Heart left ventricle (tissue), 16 donors: ENCODE data around the gene POGZ. TPM values are rescaled to one million over a fixed set of nuclear protein-coding genes. Genes with fewer than 3 reads are reported as not detected.

ENCODE experiments used
- ATAC-seq, 4 donors: fragments of 200-7000 bp; cut with Tn5 transposase; one replicate each; pipeline ENCODE4 v1.9.1; 2020 to 2022; ENCODE audit warnings: moderate library complexity in 4 of 4, mild to moderate bottlenecking in 3 of 4, moderate number of reproducible peaks in 1 of 4
- DNase-seq, 5 donors: peaks; one replicate each; pipeline ENCODE4 v3.0.0-alpha.2; 2020
- H3K27ac ChIP-seq, 12 donors: fragments of 200-600 bp; sonication (generic) in 4 of 12; one replicate each; pipeline versions ENCODE4 v1.5.0 to v1.8.0; 2016 to 2022; ENCODE audit warnings: mild to moderate bottlenecking in 2 of 12
- H3K27me3 ChIP-seq, 9 donors: fragments of 200-600 bp; sonication (generic) in 2 of 9; one replicate each; pipeline versions ENCODE4 v1.5.1 to v1.8.0; 2016 to 2022; ENCODE audit warnings: mild to moderate bottlenecking in 3 of 9
- H3K36me3 ChIP-seq, 9 donors: fragments of 200-600 bp; sonication (generic) in 2 of 9; one replicate each; pipeline versions ENCODE4 v1.5.0 to v1.8.0; 2018 to 2022; ENCODE audit warnings: mild to moderate bottlenecking in 2 of 9
- H3K4me1 ChIP-seq, 12 donors: fragments of 200-600 bp; sonication (generic) in 4 of 12; one replicate each; pipeline versions ENCODE4 v1.5.0 to v1.8.0; 2016 to 2022; ENCODE audit warnings: mild to moderate bottlenecking in 3 of 12
- H3K4me3 ChIP-seq, 12 donors: fragments of 200-600 bp; sonication (generic) in 4 of 12; one replicate each; pipeline versions ENCODE4 v1.5.0 to v1.8.0; 2017 to 2022; ENCODE audit warnings: mild to moderate bottlenecking in 9 of 12, moderate library complexity in 4 of 12
- H3K9me3 ChIP-seq, 12 donors: fragments of 200-600 bp; sonication (generic) in 4 of 12; one replicate each; pipeline versions ENCODE4 v1.5.0 to v1.8.0; 2016 to 2022; ENCODE audit warnings: mild to moderate bottlenecking in 1 of 12
- CTCF ChIP-seq, 12 donors: fragments of 200-600 bp; sonication (generic) in 4 of 12; IDR thresholded peaks; one replicate each; pipeline versions ENCODE4 v1.5.0 to v1.8.0; 2018 to 2022; ENCODE audit warnings: antibody characterized with exemption in 12 of 12, mild to moderate bottlenecking in 5 of 12
- POLR2A ChIP-seq, 2 donors: fragments of 450-650 bp; IDR thresholded peaks; one replicate each; pipeline ENCODE4 v1.6.1; 2017; ENCODE audit warnings: antibody characterized with exemption in 2 of 2, mild to moderate bottlenecking in 2 of 2, moderate library complexity in 2 of 2
- WGBS, 4 donors: extraction: QIAGEN DNeasy Blood & Tissue Kit in 2 of 4; methylation state at CpG; one replicate each; pipeline versions ENCODE4 v1.1.5 to v1.1.7; 2013 to 2018; 5-methylcytosine and 5-hydroxymethylcytosine counted together
- intact Hi-C, 10 donors: fragments of 100-400 bp; cut with DNase I; formaldehyde crosslinking; loops; one replicate each; pipeline versions ENCODE4 v1.11.1 to v1.14.2; 2022
- polyA plus RNA-seq, 2 donors: library from polyadenylated mRNA; stranded (reverse); fragments of 200-250 nt; gene quantifications; one replicate each; pipeline ENCODE4 v1.2.3, GENCODE V29; 2013
- total RNA-seq, 9 donors: library from RNA; depleted of rRNA in 2 of 9; stranded (reverse); fragments of >200 nt in 2 of 9; fragmentation: NEBNext Ultra II Directional in 3 of 9; extraction: Animal tissue kit (Norgen Biotek cat#: 25700) in 3 of 9; gene quantifications; one replicate each; pipeline versions ENCODE4 v1.1.0 to v1.2.4, GENCODE V29; 2016 to 2023
- donor health status: ischemic (EF 13 %, LVEDD 7.1; RV severe dilation, severe dysfunction).
- donor health status: healthy with polysubstance abuse.
- donor health status: DM: no; HTN: yes; CAD: no.
- donor health status: DM: no; HTN: no; CAD: no.
- donor health status: ischemic (EF 25% LVEDD 6.9; RV normal size, moderate dysfunction).
- donor health status: ischemic (EF 25% LVEDD 5.7; RV mildly dilated, moderate dysfunction).
- donor health status: healthy.
- donor health status: DM: yes; HTN: yes; CAD: no.
- donor health status: ischemic (EF 35%, LVEDD 5.7; RV mildly dilated, moderate dysfunction).
- donor health status: nonischemic (EF 11% LVEDD 7.7; RV severe dilation, severe dysfunction).
- donor health status: DM: yes; HTN: yes; CAD: no.
- donor health status: PGD.
- donor health status: ischemic (EF 29% LVEDD 5.4; RV normal size, mild dysfunction).
- donor health status: nonischemic (EF 23%, LVEDD 6.1; RV moderate dilation, normal function).

POGZ gene
- total and polyA plus RNA-seq, 11 donors = 11.4 to 64.3 (median 35.2) TPM

GRCh38 chr1:151485685-151486255 is 26.5 kb upstream of the POGZ start:
- no peak for ATAC-seq
- no peaks in the 10 kb centered on the region for H3K27me3 ChIP-seq
- TF ChIP-seq CTCF (IDR thresholded peaks at IDR 0.05) (no peak), POLR2A (IDR thresholded peaks at IDR 0.05) (no peak)
- H3K27ac ChIP-seq = no peak overlapping the region
- DNase-seq = no peak
- no peaks in the 10 kb centered on the region for H3K36me3 ChIP-seq
- H3K4me1 ChIP-seq = no peaks in the 10 kb centered on the region
- intact Hi-C loops = no loop called here
- no peak overlapping the region for H3K4me3 ChIP-seq
- 47 to 59% (median 55%) methylated on average over 5 of the region's 5 CpGs for WGBS, 4 donors
- peaks cover 0 to 12% (median 2%) of the 10 kb centered on the region in 12 donors for H3K9me3 ChIP-seq

DNA sequence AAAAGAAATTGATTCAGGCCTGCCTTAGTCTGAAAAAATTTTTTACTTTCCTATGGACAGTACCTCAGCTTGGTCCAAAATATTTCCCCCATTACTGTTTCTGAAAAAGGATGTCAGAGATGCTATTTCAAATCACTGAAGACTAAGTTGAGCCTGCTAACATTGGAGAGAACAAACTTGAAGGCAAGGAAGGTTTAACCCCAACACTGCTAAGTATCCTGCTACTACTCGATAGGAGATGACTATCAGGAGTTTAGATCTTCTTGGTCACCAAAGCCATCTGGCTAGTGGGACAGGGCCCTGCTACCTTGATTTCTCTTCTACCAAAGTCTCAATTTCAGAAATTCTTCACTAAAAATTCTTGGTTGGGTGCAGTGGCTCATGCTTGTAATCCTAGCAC is 22.7 kb upstream of the POGZ start:
- no peaks in the 10 kb centered on the region for H3K4me1 ChIP-seq
- H3K9me3 ChIP-seq = peaks cover 0 to 12% (median 2%) of the 10 kb centered on the region in 12 donors
- H3K27ac ChIP-seq = no peak overlapping the region
- intact Hi-C loops = no loop called here
- no peak for DNase-seq
- ATAC-seq = no peak
- H3K4me3 ChIP-seq = no peak overlapping the region
- TF ChIP-seq CTCF (IDR thresholded peaks at IDR 0.05) = no peak
- TF ChIP-seq POLR2A (IDR thresholded peaks at IDR 0.05) = no peak
- H3K27me3 ChIP-seq = no peaks in the 10 kb centered on the region
- WGBS, 4 donors = 92 to 96% (median 96%) methylated on average over 1 of the region's 1 CpG
- no peaks in the 10 kb centered on the region for H3K36me3 ChIP-seq

- Histone ChIP-seq H3K9me3 (peaks cover 0 to 12% (median 2%) of the 10 kb centered on the region in 12 donors), H3K36me3 (no peaks in the 10 kb centered on the region), H3K4me1 (no peaks in the 10 kb centered on the region), H3K27me3 (no peaks in the 10 kb centered on the region), H3K4me3 (no peak overlapping the region), H3K27ac (no peak overlapping the region)
- no peak for TF ChIP-seq POLR2A (IDR thresholded peaks at IDR 0.05)
- no peak for TF ChIP-seq CTCF (IDR thresholded peaks at IDR 0.05)
- DNase-seq = no peak
- no peak for ATAC-seq
- intact Hi-C loops = no loop called here
- WGBS, 4 donors = 77 to 81% (median 79%) methylated on average over 5 of the region's 5 CpGs
These were observed 20.2 kb upstream of the POGZ start for GRCh38 chr1:151479462-151479861.

GRCh38 chr1:151478923-151479322 is 19.6 kb upstream of the POGZ start:
- no peak for TF ChIP-seq CTCF (IDR thresholded peaks at IDR 0.05)
- Histone ChIP-seq H3K27ac (no peak overlapping the region), H3K36me3 (no peaks in the 10 kb centered on the region), H3K4me3 (no peak overlapping the region), H3K4me1 (peaks cover 0 to 2% (median 0%) of the 10 kb centered on the region in 12 donors), H3K9me3 (peaks cover 0 to 12% (median 2%) of the 10 kb centered on the region in 12 donors), H3K27me3 (no peaks in the 10 kb centered on the region)
- ATAC-seq (no peak), DNase-seq (no peak)
- 74 to 86% (median 77%) methylated on average over 2 of the region's 2 CpGs for WGBS, 4 donors
- intact Hi-C loops = no loop called here
